ENCODE results near the gene GATA5. TPM values are rescaled to one million over a fixed set of nuclear protein-coding genes. Genes with fewer than 3 reads are reported as not detected.

Gene GATA5
- polyA plus RNA-seq, 1 donor from 2014 or later: not detected

- Histone ChIP-seq H3K9me2 (ENCODE audit: insufficient read depth, low read length) (no peaks in the 10 kb centered on the region), H2AFZ (ENCODE audit: low read depth, low read length) (no peak overlapping the region), H3K36me3 (ENCODE audit: insufficient read depth, low read length) (no peaks in the 10 kb centered on the region), H3K79me2 (replicated peaks; ENCODE audit: insufficient read depth, low read length) (no peaks in the 10 kb centered on the region), H3K27me3 (ENCODE audit: insufficient read depth, low read depth, low read length) (no peaks in the 10 kb centered on the region), H4K20me1 (ENCODE audit: insufficient read depth) (no peaks in the 10 kb centered on the region), H3K4me2 (ENCODE audit: low read length) (no peak overlapping the region), H3K27ac (ENCODE audit: low read length) (no peak overlapping the region), H3K9ac (ENCODE audit: low read length) (no peak overlapping the region), H3F3A (ENCODE audit: insufficient read depth, low read length, poor library complexity, severe bottlenecking) (no peaks in the 10 kb centered on the region), H3K9me3 (ENCODE audit: low read length) (no peaks in the 10 kb centered on the region), H3K4me3 (ENCODE audit: low read length) (no peak overlapping the region)
- TF ChIP-seq TAF1 (IDR thresholded peaks at IDR 0.05; ENCODE audit: low read depth) (no peak), EP300 (conservative IDR thresholded peaks at IDR 0.05; ENCODE audit: poor library complexity, severe bottlenecking) (no peak), POLR2AphosphoS5 (IDR thresholded peaks at IDR 0.05) (no peak), REST (IDR thresholded peaks at IDR 0.05; ENCODE audit: borderline replicate concordance) (no peak), CTCF (IDR thresholded peaks at IDR 0.05; ENCODE audit: poor library complexity, severe bottlenecking) (no peak), MXI1 (conservative IDR thresholded peaks at IDR 0.05; ENCODE audit: poor library complexity, severe bottlenecking) (no peak), EZH2 (IDR thresholded peaks at IDR 0.05; ENCODE audit: borderline replicate concordance, insufficient read depth, low read length, poor library complexity, severe bottlenecking) (no peak), SMC3 (conservative IDR thresholded peaks at IDR 0.05; ENCODE audit: poor library complexity) (no peak), RAD21 (conservative IDR thresholded peaks at IDR 0.05) (no peak)
Measured at GRCh38 chr20:62504323-62504722, 28.5 kb upstream of the GATA5 start.

- Histone ChIP-seq H3K4me2 (ENCODE audit: low read length) (no peak overlapping the region), H3K4me3 (ENCODE audit: low read length) (no peak overlapping the region), H3K9me2 (ENCODE audit: insufficient read depth, low read length) (no peaks in the 10 kb centered on the region), H3F3A (ENCODE audit: insufficient read depth, low read length, poor library complexity, severe bottlenecking) (no peaks in the 10 kb centered on the region), H2AFZ (ENCODE audit: low read depth, low read length) (no peak overlapping the region), H3K9ac (ENCODE audit: low read length) (no peak overlapping the region), H4K20me1 (ENCODE audit: insufficient read depth) (no peaks in the 10 kb centered on the region), H3K79me2 (replicated peaks; ENCODE audit: insufficient read depth, low read length) (no peaks in the 10 kb centered on the region), H3K36me3 (ENCODE audit: insufficient read depth, low read length) (no peaks in the 10 kb centered on the region), H3K9me3 (ENCODE audit: low read length) (no peaks in the 10 kb centered on the region), H3K27me3 (ENCODE audit: insufficient read depth, low read depth, low read length) (no peaks in the 10 kb centered on the region), H3K27ac (ENCODE audit: low read length) (no peak overlapping the region)
- TF ChIP-seq MXI1 (conservative IDR thresholded peaks at IDR 0.05; ENCODE audit: poor library complexity, severe bottlenecking) (no peak), EZH2 (IDR thresholded peaks at IDR 0.05; ENCODE audit: borderline replicate concordance, insufficient read depth, low read length, poor library complexity, severe bottlenecking) (no peak), EP300 (conservative IDR thresholded peaks at IDR 0.05; ENCODE audit: poor library complexity, severe bottlenecking) (no peak), RAD21 (conservative IDR thresholded peaks at IDR 0.05) (no peak)
Measured at GRCh38 chr20:62503401-62504178, 27.8 kb upstream of the GATA5 start.
